ENCODE results near the gene ADAMTS2. TPM values are rescaled to one million over a fixed set of nuclear protein-coding genes. Genes with fewer than 3 reads are reported as not detected.

ADAMTS2 gene
- polyA plus RNA-seq, 1 experiment: 129 TPM

GRCh38 chr5:179176166-179176565 lies 169.1 kb downstream of the ADAMTS2 start:
- Histone ChIP-seq H3K4me3 (ENCODE audit: low read depth, low read length) (no peak overlapping the region), H3K36me3 (ENCODE audit: control insufficient read depth, insufficient read depth, low read length) (peaks cover 29% of the 10 kb centered on the region), H3K27me3 (ENCODE audit: control insufficient read depth, insufficient read depth, low read length) (no peaks in the 10 kb centered on the region)
- DNase-seq (ENCODE audit: low read depth): no peak
- POLR2A ChIA-PET: no interaction called here
- TF ChIP-seq, protein P1, sequence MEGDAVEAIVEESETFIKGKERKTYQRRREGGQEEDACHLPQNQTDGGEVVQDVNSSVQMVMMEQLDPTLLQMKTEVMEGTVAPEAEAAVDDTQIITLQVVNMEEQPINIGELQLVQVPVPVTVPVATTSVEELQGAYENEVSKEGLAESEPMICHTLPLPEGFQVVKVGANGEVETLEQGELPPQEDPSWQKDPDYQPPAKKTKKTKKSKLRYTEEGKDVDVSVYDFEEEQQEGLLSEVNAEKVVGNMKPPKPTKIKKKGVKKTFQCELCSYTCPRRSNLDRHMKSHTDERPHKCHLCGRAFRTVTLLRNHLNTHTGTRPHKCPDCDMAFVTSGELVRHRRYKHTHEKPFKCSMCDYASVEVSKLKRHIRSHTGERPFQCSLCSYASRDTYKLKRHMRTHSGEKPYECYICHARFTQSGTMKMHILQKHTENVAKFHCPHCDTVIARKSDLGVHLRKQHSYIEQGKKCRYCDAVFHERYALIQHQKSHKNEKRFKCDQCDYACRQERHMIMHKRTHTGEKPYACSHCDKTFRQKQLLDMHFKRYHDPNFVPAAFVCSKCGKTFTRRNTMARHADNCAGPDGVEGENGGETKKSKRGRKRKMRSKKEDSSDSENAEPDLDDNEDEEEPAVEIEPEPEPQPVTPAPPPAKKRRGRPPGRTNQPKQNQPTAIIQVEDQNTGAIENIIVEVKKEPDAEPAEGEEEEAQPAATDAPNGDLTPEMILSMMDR (IDR thresholded peaks at IDR 0.05; ENCODE audit: insufficient read depth, low read depth, low read length): no peak
- CTCF ChIA-PET: interaction anchor here (0.9 to 2.1 kb wide), 2 partner anchors 10 to 50 kb away, joined by 3 to 8 read pairs; no protein-coding TSS in a partner anchor

DNA sequence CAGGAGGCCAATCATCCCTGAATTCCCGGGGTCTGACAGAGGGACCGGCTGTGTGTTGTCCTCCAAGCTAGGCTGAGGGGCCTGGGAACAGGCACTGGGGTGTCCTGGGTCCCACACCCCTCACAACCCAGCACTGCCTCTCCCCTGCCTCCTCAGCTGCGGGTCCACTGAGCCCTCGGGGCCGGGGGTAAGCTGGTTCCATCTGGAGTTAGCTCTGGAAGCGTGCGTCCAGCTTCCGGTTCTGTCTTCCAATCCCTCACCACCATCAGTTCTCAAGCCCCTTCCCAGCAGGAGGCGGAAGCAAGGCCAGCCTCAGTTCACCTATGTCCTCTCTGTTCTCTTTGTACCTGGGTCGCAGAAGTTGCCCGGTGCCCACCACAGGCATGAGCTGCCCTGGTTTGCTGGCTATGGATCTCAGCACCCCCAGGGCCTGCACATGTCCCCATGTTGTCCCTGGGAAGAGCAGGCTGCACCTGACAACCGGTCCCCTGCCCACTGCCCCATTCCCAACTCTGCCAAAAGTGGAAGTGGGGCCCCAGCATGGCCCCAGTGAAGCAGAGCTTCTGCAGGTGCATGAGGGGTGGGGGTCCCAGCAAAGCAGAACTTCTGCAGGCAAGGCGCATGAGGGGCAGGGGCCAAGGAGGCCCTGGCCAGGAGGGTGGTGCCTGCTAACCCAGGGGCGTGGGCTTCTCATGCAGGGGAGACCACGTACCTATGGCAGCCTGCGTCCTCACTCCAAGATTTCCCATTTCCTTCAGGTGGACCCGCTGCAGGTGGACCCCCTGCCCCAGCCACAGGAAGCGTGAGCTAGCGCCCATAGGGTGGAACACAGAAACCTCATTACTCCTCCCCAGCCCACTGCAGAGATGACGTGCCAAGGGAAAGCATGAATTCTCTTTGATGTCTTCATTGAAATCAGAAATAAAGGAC lies 173.2 kb downstream of the ADAMTS2 start:
- TF ChIP-seq, protein P1 (IDR thresholded peaks at IDR 0.05; ENCODE audit: insufficient read depth, low read depth, low read length): no peak
- Histone ChIP-seq H3K27me3 (ENCODE audit: control insufficient read depth, insufficient read depth, low read length) (no peaks in the 10 kb centered on the region), H3K36me3 (ENCODE audit: control insufficient read depth, insufficient read depth, low read length) (peaks cover 23% of the 10 kb centered on the region), H3K4me3 (ENCODE audit: low read depth, low read length) (no peak overlapping the region)
- DNase-seq (ENCODE audit: low read depth): no peak
- POLR2A ChIA-PET: no interaction called here
- CTCF ChIA-PET: interaction anchor here (0.7 to 1.0 kb wide), 2 partner anchors 109 to 167 kb away, joined by 3 read pairs; no protein-coding TSS in a partner anchor

GRCh38 chr5:179171251-179171815 lies 173.9 kb downstream of the ADAMTS2 start:
- Histone ChIP-seq H3K36me3 (ENCODE audit: control insufficient read depth, insufficient read depth, low read length) (peaks cover 19% of the 10 kb centered on the region), H3K27me3 (ENCODE audit: control insufficient read depth, insufficient read depth, low read length) (no peaks in the 10 kb centered on the region), H3K4me3 (ENCODE audit: low read depth, low read length) (no peak overlapping the region)
- POLR2A ChIA-PET: no interaction called here
- TF ChIP-seq, protein P1 (IDR thresholded peaks at IDR 0.05; ENCODE audit: insufficient read depth, low read depth, low read length): no peak
- CTCF ChIA-PET: interaction anchor here (0.7 to 8.0 kb wide), 3 partner anchors 109 to 172 kb away, joined by 3 to 75 read pairs (median 3); partner anchors contain the start of gene ADAMTS2
- no peak for DNase-seq (ENCODE audit: low read depth)

DNA sequence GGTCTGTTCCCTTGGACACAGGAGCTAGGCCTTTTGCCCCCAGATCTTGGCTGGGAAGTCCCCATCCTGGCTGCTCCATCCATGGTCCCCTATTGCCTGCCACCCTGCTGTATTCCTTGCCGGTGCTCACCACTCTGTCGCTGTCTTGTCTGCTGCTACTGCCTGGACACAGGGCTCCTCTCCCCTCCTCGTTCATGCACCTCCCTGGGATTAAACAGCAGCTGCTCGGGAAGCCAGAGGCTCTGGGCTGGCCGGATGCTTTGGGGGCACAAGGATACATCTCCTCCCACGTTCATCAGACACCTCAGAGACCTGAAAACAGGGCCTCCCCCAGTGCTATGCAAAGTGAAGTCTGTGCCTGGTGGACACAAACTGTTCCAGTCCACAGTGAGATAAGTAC lies 174.7 kb downstream of the ADAMTS2 start:
- Histone ChIP-seq H3K36me3 (ENCODE audit: control insufficient read depth, insufficient read depth, low read length) (peaks cover 19% of the 10 kb centered on the region), H3K27me3 (ENCODE audit: control insufficient read depth, insufficient read depth, low read length) (no peaks in the 10 kb centered on the region), H3K4me3 (ENCODE audit: low read depth, low read length) (no peak overlapping the region)
- TF ChIP-seq, protein P1 (IDR thresholded peaks at IDR 0.05; ENCODE audit: insufficient read depth, low read depth, low read length): no peak
- no peak for DNase-seq (ENCODE audit: low read depth)
- ChIA-PET POLR2A (no interaction called here), CTCF (interaction anchor here (8.0 kb wide), 1 partner anchor 173 kb away, joined by 75 read pairs; the partner anchor contains the start of gene ADAMTS2)

DNA sequence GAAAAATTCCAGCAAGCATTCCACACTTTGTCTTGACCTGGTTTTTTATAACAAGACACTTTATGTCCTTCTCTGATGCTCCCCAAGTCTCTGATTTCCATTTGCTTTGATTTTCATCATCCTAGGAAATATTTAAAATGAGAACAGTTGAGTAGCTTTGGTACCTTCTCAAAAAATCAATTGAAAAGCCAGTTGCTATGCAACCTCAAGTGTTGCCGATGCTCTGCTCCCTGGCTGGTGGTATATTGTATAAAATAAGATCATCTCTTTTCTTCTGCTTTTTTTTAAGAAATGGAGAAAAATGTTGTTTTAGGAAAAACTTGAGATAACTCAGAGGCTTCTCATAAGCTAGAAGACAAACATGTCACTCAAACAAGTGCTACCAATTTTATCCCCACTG lies 175.4 kb downstream of the ADAMTS2 start:
- no peaks in the 10 kb centered on the region for H3K27me3 ChIP-seq (ENCODE audit: control insufficient read depth, insufficient read depth, low read length)
- POLR2A ChIA-PET: no interaction called here
- CTCF ChIA-PET: interaction anchor here (8.0 kb wide), 1 partner anchor 174 kb away, joined by 75 read pairs; the partner anchor contains the start of gene ADAMTS2
- H3K36me3 ChIP-seq (ENCODE audit: control insufficient read depth, insufficient read depth, low read length): peaks cover 19% of the 10 kb centered on the region
- TF ChIP-seq, protein P1 (IDR thresholded peaks at IDR 0.05; ENCODE audit: insufficient read depth, low read depth, low read length): no peak
- H3K4me3 ChIP-seq (ENCODE audit: low read depth, low read length): no peak overlapping the region
- no peak for DNase-seq (ENCODE audit: low read depth)
